ENCODE data around the gene THBS3.

THBS3 gene

DNA sequence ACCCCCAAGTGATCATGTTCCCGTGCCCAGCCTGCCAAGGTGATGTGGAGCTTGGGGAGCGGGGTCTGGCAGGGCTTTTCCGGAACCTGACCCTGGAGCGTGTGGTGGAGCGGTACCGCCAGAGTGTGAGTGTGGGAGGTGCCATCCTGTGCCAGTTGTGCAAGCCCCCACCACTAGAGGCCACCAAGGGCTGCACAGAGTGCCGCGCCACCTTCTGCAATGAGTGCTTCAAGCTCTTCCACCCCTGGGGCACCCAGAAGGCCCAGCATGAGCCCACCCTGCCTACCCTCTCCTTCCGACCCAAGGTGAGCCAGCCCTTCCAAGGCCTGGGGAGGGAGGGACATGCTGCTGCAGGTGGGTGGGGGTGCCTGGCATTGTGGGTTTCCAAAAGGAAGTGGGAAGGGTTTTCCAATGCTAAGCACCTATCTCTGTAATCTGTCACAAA lies 31.7 kb downstream of the THBS3 start:
- H3K4me3 ChIP-seq (ENCODE audit: low read depth, low read length): no peak overlapping the region
- DNase-seq (ENCODE audit: low read depth): no peak
- TF ChIP-seq, protein P1, sequence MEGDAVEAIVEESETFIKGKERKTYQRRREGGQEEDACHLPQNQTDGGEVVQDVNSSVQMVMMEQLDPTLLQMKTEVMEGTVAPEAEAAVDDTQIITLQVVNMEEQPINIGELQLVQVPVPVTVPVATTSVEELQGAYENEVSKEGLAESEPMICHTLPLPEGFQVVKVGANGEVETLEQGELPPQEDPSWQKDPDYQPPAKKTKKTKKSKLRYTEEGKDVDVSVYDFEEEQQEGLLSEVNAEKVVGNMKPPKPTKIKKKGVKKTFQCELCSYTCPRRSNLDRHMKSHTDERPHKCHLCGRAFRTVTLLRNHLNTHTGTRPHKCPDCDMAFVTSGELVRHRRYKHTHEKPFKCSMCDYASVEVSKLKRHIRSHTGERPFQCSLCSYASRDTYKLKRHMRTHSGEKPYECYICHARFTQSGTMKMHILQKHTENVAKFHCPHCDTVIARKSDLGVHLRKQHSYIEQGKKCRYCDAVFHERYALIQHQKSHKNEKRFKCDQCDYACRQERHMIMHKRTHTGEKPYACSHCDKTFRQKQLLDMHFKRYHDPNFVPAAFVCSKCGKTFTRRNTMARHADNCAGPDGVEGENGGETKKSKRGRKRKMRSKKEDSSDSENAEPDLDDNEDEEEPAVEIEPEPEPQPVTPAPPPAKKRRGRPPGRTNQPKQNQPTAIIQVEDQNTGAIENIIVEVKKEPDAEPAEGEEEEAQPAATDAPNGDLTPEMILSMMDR (conservative IDR thresholded peaks at IDR 0.05; ENCODE audit: low read depth, low read length): no peak

DNA sequence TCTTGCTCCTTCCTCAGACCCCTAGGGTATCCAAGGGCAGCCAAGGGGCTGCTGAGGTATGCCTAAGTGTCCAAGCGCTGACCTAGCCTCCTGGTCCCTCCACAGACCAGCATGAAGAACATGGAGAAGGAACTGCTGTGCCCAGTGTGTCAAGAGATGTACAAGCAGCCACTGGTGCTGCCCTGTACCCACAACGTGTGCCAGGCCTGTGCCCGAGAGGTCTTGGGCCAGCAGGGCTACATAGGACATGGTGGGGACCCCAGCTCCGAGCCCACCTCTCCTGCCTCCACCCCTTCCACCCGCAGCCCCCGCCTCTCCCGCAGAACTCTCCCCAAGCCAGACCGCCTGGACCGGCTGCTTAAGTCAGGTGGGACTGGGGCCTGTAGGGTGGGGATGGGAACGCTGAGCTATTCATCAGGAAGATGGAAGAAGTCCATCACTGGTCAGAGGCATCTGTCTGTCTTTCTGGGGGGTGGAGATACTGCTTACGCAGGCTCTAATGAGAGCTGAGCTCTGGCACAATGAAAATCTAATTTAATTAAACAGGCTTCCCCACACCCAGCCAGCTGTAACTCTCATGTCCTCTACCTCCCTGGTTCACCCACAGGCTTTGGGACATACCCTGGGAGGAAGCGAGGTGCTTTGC lies 32.3 kb downstream of the THBS3 start:
- DNase-seq (ENCODE audit: low read depth): no peak
- H3K4me3 ChIP-seq (ENCODE audit: low read depth, low read length): peak overlapping the region; percentile 97
- TF ChIP-seq, protein P1 (conservative IDR thresholded peaks at IDR 0.05; ENCODE audit: low read depth, low read length): no peak

DNA sequence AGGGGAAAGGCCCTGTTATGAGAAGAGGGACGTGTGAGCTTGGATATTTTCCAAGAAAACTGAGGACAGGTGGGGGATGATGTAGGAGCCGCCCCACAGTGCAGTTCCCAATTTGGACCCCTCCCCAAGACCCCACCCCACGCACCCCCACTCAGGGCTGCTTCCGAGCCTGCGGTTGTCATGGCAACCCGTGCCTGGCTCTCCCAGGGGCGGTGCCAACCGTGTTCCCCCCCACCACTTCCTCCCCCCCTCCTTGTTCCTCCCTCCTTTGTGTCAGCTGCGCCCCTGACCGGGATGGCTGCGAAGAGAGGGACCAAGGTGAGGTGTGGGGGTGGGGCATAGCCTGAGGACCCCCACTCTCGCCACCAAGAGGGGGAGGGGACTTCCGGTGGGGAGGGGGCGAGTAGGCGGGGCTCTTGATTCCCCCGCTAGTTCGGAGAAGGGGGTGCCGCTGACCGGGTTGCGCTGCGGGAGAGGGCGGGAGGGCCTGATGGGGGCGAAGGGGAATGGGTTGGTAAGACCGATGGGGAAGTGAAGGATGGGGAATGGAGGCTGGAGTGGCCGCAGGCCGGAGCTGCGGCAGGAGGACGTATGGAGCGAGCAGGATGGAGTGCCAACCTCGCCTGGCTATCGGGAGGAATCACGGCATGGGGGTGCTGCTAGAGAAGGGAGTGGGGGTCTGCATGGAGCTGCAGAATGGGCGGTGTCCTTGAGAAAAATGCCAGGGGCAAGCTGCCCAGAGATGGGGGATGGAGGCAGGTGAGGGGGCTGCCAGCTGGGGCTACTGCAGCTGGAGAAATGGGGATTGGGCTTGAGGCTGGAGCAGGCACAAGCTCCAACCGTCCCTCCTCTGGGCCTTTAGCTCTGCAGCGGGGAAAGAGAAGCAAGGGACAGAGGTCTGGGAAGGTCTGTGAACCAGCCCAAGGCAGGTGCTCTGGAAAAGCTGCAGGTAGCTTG lies 33.1 kb downstream of the THBS3 start:
- TF ChIP-seq, protein P1 (conservative IDR thresholded peaks at IDR 0.05; ENCODE audit: low read depth, low read length): no peak
- DNase-seq (ENCODE audit: low read depth): peak; percentile 37
- peak overlapping the region; percentile 97 for H3K4me3 ChIP-seq (ENCODE audit: low read depth, low read length)

DNA sequence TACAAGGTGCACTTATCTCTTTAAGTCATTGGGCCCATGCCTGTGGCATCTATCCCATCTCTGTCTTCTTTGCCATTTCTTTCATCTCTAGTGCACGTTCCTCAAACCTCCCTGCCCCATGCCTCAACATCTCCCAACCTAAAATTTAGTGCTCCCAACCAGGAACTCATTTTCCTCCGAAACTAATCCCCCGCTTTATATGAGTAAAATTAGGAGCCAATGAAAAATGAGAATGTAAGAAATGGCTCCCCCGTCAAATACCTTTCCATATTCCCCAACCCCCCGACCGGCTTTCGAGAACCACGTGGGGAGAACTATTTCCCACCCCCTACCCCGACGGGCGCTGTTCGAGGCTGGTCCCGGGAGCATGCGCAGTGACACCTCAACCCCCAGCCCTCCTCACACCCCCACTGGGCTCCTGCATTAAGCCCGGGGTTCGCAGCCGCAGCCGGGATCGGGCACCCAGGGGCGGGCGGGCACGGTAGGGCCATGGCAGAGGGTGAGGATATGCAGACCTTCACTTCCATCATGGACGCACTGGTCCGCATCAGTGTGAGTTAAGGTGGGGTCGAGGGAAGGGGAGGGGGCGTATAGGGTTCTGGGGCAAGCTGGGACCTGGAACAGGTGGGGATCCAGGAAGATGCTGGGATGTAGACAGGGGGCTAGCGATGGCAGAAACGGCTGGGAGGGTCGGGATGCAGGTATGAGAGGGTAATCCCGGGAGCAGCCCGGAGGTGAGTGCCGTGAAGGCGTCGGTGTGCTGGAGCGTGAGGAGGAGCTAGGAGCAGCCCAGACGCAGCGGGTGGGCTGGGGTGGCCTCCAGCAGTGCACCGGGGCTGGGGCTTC lies 34.0 kb downstream of the THBS3 start, which contains the start of gene TRIM46:
TRIM46 (plus strand) TSS at position 372 of the 846 bp plus-strand sequence; CDS start at position 490, 118 bp downstream.
- TF ChIP-seq, protein P1 (conservative IDR thresholded peaks at IDR 0.05; ENCODE audit: low read depth, low read length): no peak

DNA sequence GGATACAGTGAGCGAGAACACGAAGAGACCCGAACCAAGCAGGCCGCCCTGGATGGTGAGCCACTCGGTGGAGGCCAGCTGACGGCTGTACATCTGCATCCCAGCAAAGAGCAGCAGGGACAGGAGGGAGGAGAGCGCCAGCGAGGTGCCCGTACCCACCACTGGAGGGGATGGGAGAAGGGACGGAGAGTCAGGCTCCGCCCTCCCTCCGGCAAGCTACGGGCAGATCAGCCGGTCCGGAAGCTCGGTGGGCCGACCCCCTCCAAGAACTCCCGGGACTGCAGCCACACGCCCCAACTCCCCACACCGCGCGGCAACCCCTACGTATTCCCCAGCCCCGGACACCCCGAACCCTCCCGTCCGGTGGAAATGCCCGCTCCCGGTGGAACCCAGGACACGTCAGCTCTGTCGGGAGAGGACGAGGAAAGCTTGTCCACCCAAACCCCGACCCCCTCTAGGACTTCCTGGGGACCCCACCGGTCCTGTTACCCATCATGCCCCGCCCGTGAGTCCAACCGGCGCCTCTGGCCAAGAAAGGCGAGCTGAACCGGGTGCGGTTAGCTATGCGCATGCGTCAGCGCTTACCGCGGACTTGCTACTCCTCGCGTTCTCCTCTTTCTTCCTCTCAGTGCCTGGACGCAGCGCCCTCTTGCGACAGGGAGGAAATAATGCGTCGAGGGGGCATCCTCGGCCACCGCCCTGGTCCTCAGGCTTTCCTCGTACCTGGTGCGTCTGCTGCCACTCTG lies 34.8 kb downstream of the THBS3 start, which contains the start of gene KRTCAP2:
KRTCAP2 (minus strand) TSS at position 573 of the 746 bp plus-strand sequence; CDS start at position 493, 80 bp downstream.
- peak within 1 kb of the TSS; percentile 97 for H3K4me3 ChIP-seq (ENCODE audit: low read depth, low read length)
- peak; percentile 98 for DNase-seq (ENCODE audit: low read depth)
- TF ChIP-seq, protein P1 (conservative IDR thresholded peaks at IDR 0.05; ENCODE audit: low read depth, low read length): peak; percentile 96

More for the DNA sequence above, 34.0 kb downstream of the THBS3 start, which contains the start of gene TRIM46:
- peak within 1 kb of the TSS; percentile 97 for H3K4me3 ChIP-seq (ENCODE audit: low read depth, low read length)
- DNase-seq (ENCODE audit: low read depth): peak; percentile 59

Measured in choroid plexus epithelial cell (primary cell).